ENCODE measurements around the gene NUAK1.

Gene NUAK1

DNA sequence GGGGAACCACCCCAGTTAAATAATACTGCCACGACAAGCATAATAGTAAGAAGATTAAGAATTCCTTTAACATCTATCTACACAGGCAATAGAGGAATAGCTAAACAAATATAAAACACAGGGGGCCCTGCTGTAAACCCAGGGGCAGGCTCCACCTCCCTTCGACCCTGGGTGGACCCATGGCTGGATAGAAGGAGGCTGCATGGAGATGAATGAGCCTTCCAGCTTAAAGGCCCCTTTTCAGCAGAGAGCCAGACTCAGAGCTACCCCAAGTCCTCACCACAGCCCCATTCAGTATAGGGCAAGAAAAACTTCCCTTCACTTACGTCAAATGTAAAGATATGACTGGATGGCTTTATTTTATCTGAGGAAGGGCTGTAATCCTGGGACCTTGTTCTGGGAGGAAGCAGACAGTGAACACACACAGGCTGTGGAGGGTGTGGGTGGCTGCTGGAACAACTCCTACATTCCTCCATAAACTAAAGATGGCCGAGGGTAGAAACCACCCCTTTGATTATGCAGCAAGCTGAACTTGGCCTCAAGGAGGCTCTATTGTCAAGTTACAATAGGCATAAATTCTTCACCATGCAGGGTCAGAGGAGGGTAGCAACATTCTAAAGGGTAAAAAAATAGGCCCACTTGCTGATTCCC, 30.4 kb downstream of the NUAK1 start:
- DNase-seq = no peak

DNA sequence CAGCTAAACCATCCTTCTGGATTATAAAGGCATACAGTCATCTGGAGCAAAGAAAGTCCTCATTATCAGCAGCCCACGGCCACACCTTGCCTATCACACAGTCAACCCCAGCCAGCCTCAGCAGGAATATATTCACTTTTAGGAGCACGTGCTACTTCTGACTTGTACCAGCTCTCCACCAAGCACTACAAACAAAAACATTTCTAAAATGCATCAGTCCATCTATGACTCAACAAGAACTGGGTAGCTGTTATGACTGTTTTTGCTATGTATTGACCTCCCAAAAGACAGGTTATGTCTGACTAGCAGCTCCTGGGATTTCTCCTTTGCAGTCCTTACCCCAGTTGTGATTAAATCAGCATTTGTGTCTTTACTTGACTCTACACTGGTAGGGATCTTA, 31.2 kb downstream of the NUAK1 start:
- no peak for DNase-seq

DNA sequence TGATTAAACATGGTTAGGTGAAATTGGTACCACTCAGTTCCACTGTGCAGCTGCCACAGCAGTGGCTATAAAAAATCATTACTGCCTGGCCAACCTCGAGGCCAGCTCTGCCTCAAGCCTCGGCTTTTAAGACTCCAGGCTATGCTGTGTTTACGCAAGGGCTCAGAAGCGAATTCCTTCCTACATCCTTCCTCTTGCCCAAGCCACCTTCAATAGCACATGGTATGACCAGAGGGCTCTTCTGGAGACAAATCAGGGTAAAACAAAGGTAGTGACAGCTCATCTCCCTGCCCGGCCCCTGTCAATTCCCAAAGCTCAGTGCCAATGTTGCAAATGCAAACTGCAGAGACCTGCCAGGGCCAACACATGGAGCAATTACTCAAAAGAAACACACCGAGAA, 31.9 kb downstream of the NUAK1 start:
- no peak for DNase-seq

DNA sequence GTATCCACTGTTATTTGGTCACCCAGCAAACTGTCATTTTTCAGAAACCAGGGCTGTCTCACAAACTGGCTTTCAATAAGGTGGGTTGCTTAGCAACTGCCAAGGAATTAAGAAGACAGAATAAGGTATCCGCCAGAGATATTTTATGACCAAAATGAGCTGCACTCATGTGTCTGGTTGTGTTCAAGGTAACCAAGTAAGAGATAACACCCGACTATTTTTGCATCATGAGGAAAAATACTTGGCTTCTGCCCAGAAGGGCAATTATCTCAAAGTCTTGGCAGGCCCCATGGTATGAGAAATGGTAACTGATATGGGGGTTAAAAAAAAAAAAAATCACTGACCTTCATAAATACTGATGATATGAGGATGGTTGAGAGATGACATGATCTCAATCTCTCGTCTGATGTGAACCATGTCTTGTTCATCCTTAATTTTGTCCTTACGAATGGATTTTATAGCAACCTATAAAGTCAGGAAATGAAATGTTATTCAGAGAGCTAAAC, 32.6 kb downstream of the NUAK1 start:
- no peak for DNase-seq

DNA sequence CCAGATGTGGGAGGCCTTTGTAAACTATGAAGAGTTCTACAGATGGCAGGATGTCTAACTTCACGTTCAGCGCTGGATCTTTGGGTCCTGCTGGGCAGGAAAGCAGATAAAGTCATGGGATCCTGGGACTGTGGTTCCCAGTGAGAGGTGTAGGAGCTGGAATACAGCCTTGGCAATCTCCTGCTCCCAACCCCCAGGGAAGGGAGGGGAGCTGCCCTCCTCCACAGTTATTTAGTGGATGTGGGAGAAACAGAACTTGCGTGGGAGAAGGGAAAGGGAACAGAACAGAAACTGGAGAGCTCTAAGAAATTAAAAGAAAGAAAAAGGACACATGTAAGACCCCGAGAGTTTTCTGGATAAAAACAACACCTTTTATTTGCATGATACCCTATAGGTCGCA, 37.0 kb downstream of the NUAK1 start:
- no peak for DNase-seq

DNA sequence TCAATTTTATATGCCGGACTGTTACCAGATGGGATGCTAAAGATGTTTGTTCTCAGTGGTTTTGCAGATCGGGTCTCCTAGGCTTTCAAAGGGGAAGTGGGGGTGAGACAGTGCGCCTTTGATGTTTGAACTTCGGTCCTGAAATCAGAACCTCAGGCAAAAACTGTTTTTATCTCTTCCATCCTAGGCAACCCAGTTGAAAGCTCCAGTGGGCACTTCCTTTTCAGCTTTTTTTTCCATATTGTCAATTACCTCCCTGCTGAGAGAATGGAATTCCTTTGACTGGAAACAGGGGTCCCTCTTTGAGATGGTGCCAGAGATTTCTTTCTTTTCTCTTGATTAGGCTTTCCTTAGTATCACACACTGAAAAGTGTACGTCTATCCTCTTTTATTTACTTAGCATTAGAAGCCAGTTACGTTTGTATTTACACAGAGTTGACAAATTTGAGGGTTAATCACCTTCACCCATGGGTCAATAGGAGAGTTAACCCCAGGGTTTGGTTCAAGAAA, 40.0 kb downstream of the NUAK1 start:
- no peak for DNase-seq

DNA sequence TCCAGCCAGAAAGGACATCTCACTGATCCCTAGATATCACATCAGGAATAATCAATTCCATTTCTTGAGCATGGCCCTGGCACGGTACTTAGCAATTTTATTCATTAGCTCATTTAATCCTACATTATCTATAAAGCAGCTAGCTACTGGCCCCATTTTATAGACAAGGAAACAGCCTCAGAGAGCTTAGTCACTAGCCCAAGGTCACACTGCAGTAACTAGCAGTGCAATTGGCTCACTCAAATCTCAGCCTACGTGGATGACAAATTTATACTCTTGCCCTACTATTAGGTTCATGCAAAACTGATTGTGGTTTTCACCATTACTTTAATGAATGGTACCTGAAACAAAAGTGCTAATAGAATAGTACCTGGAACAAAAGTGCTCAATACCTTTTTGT, 41.7 kb downstream of the NUAK1 start:
- DNase-seq = no peak

DNA sequence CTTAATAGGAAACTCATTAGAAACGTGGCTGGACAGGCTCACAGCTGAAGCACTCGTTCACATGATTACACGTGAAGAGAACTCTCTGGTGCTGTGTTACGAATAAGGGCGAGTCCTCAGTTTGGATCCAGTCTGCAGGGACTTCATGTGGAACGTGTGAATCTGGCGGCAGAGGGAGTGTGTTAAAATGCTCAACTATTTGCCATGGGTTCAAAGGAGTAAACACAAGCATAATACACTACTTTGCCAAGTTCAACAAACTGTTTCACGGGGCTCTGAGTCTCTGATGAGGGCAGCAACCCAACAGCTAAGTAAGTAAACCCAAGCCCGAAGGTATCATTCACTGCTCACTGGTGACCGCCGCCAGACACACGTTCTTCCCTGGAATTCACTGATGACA, 42.4 kb downstream of the NUAK1 start:
- no peak for DNase-seq

DNA sequence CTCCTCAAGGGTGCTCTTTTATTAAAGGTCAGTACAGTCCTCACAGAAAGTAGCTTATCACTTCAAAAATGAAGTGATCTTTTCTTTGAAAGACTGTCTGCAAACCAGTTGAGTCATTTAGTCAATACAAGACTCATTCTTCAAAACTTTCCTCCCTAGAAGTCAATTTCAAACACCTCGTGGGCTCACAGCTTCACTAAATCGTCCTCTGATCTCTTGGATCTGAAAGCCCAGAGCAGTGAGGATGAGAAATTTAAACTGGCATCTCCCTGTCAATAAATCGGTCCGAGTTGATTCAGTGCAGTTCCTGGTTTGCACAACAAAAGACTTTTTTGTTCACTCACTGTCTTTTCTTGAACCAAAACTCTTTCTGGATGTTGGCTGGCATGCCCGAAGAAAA, 44.5 kb downstream of the NUAK1 start:
- DNase-seq = no peak

DNA sequence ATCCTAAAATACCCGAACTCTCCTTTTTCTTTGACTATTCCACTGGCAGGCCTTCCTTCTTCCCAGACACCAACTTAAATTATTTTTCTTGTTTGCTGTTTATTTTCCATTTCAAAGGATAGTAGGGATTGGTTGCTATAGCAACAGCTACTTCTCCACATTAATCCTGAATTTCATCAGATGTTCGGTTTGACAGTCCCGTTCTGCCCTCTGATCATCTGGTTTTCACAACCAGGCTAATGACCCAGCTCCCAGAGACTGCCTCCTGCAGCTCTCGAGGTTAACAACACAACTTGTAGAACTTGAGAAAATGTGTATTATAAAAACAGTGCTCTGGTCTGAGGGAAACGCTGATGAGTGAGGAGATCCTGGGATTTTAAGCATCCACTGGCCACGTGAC, 45.5 kb downstream of the NUAK1 start:
- DNase-seq = no peak

DNA sequence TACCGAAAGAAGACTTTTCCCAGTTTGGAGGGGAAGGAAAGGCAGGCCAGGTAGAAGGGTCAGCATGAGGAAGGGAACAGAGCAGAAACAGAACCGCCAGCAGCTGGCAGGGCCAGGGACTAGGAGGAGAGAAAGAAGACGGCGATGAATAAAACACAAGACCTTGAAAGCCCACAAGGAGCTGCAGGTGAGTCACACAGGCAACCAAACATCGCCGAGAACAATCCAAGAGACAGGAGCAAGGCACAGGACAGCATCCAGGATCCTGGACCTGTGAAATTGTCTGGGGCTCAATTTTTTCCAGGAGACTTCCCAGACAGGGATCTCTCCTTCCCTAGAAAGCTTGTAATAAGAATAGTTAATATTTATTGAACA, 47.3 kb downstream of the NUAK1 start:
- DNase-seq = no peak

DNA sequence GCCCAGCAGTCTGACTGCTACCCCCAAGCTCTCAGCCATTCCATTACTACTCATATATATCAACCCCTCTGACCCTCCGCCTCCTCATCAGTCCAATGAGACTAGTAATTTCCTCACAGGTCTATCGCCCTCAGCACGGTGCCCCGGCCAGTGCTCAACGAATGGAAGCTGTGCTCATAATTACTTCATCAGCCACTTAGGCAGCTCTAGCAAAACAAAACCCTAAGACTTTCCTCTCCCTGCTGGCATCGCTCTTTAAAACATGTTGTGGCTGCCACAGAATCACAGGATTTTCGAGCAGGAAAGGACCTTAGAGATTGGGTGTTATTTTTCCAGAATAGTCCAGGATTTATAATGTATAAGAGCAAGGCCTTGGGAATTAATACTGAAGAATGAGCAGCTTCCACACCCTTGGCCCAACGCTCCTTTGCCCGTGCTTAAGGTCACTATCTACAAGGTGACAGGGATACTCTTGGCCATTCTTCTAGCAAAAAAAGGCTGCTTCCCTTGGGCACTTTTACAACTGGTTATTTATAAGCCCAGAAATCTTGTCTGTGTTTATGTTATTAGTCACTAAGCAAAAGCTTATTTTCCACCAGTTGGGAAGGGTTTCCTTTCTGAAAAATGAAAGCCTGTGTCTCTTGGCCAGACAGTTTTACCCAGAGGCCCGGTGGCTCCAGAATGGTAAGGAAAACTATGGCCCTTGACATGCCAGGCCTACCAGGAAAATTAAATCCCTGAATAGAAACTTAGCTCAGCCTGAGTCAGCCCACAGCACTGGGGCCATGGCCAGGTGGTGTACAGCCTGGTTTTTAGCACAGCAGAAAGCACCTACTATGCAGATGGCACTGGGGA, 47.9 kb downstream of the NUAK1 start:
- DNase-seq = no peak

DNA sequence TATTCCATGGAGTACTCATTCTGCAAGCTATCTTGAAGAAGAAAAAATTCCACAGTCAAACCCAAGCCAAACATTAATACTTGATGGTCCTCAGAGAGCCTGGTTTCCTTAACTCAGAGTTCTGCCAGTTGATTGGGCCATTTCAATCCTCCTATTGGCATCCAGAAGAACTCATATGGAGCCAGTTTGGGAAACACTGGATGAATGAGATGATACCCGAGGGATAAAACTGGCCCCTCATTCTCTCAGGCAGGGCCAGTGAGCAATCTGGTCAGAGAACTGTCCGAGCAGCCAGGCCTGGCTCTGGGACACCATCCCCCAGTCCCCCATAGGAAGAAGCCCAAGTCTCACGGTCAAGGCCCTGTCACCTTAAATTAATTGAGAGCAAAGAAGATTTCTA, 48.8 kb downstream of the NUAK1 start:
- no peak for DNase-seq

DNA sequence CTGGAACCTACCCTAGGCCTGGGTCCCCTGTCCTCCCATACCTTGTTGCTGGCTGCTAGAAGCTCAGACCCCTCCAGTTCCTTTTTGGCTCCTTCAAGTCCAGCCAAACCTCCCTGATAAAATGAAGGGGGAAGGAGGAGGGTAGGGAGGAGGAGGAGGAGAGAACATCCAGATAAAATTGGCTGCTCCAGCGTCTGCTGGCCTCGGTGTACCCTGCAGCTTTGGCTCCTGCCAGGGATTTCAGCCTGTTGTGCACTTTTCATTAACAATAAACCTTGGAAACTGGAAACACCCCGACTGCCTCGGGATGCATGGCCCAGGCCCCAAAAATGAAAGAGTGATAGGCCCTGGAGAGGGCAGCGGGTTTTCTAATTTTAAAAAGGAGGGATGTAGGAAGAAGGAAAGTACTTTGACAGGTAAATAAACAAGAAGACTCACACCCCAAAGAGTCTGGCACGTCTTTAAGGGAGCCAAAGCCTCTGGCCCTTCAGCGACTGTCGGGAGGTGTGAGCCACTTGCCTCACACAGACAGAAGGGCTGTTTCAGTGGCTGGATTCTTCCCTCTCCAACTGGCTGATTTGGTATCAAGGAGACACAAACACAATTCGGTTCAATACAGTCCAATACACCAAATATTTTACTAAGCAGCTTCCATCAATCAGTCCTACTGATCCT, 49.8 kb downstream of the NUAK1 start:
- DNase-seq = no peak

DNA sequence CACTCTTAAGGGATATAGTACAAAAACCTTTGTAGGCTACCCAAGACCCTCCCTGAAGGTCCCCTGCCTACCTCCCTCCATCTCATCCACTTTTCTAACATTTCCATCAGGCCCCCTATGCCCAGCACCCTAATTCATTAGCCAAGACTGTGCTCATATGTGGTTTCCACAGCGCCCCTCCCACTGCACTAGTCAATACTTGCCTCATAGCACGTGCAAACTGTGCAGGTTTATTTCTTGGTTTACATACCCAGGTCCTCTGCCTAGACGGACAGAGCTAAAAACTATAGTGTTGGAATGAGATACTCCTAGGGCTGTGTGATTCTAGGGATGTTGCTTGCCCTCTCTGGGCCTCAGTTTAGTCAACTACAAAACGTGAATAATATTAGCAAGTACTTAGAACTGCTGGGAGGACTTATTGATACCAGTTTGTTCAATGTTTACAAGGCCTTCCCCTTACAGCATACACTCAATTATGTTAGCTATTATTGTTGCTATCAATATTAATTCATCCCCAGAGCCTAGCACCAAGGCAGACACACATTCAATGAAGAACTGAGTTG, 50.4 kb downstream of the NUAK1 start:
- no peak for DNase-seq

DNA sequence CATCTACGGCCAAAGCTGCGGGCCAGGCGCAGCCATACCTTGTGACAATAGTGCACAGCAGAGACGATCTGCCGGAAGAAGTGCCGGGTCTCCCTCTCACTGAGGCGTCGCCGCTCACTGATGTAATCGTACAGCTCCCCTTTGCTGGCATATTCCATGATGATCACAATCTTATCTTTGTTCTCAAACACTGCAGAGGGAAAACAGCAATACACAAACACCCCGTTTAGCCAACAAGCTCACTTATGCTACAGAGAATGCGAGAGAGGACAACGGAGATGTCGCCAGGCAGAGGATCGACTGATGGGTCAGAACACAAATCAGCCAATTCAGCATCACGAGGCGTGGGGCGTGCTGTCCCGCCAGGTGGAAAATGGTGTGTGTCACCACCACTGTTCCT, 52.1 kb downstream of the NUAK1 start:
- no peak for DNase-seq

DNA sequence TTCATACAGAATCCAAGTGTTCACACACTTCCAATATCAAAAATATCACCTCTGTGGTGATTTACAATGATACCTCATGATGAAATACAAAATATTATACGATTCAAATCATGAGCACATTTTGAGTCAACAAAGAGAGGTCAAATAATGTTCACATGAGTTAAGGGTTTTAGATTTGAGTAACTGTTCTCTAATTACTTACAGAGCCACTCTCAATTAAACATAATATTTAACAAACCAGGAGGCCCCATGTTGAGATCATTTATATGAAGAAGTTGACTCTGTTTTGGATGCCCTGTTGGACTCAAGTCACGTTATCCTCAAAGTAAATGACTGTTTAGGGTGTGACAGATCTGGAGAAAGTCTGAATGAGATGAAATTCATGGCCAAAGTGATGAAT, 53.5 kb downstream of the NUAK1 start:
- DNase-seq = no peak

DNA sequence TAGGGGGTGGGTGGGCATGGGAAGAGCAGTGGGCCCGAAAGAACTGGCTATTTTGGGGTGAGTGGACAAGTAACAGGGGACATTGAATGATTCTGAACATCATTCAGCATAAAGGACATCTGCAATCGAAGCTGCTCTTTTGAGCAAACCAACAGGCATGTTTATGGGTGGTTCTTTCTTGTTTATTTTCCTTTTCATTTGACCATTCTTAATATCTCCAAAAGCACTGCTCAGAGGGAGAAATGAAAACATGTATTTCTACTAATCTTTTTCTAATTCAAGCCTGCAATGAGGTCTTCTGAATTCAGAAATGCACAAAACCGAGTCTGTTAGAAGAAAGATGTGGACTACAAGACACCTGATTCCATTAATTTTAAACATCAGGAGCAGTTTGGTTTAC, 54.0 kb downstream of the NUAK1 start:
- no peak for DNase-seq

DNA sequence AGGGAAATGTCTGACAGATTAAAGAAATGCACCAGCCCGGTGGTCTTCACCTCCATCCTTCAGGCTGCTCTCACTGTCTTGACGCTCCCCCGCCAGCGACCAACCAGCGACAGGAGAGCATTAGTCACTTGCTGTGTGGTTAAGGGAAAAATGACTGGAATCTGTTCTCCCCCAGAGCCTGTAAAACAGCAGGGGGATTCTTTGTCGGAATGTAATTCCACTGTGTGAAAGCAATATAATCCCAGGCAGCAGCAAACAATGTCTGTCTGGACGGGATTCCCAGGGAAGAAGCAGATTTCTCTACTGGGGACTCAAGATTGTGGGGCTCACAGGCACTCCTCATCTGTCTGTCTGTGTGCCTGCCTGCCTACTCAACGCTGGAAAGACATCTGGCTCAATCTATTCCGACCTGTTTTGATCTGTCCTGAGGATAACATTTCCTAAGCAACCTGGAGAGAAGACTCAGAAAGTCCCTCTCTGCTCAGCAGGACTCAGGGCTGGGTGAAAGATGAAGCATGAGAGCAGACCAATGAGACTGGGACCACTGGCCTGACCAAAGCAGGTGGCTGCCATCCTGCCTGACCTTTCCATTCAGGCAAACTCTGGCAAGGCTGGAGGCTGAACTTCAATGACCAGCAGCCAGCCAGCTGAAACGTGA, 54.6 kb downstream of the NUAK1 start:
- DNase-seq = no peak

DNA sequence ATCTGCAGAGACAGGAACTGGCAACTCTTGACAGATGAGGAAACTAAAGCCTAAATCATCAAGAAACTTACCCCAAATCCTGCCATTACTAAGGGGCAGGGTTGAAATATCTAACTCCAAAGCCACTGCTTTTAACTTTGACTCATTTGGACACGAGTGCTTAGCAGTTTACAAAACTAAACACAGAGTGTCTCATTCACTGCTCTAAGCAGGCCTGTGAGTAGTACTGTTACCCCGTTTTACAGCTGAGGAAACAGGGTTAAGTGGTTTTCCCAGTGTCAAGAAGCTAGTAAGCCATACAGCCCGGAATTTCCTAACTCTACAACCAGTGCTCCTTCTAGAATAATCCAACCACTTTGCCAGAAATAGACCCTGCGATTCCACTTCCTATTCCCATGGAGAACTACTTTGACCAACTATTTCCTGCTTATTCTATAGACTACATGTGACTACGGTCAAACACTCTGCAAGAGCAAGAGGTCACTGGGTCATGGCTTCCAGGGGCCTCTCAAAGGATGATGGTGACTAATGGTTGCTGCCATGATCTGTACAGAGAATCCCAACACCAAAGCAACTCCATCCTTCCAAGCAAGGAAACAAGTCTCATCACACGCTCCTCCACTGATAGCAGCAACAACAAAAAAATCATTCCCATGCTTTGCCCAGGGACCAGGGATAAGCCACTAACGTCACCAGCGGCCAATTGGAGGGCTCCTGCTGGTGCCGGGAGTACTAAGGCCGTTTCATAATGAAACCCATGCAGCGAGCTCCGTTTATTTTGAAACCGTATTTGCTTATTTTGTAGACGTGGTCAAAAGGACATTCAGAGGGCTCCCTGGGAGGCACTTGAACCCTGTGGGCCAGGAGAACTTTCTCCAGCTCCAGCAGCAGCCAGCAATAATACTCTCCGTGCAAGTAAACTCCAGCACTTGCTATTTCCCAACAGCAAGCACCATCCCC, 56.3 kb downstream of the NUAK1 start:
- no peak for DNase-seq

DNA sequence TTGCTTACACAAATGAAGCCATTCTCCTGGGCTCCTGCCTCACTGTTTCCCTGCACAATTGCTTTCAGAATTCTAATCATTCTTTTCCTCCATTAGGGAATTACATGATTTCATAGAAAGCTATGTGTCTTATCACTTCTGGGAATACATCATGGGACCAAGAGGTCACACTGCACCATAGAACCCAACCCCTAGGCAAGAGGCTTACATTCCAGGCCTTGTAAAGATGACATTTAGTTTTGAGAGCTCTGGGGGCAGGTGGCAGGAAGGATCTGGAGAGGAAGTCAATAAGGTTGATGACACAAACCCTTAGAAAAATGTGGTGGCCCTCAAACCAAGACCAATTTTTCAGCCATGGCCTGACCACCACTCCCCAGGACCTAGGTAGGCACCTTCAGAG, 57.1 kb downstream of the NUAK1 start:
- no peak for DNase-seq

DNA sequence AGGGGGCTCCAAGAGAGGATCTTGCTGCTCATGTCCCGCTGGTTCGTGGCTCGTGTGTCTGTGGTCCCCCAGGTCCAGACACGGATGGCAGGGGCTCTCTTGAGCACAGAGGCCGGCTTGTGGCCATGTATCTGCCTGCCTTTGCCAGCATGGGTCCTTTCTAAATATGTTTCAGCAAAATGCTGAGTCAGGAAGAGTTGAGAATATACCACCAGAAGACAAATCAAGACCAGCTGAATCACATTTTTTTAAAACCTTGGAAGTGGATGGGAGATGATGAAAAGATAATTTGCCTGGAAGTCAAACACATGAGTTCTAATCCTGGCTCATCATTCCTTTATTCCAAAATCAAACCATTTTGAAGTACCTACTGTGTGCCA, 58.0 kb downstream of the NUAK1 start:
- no peak for DNase-seq
